H1 (cell line): ENCODE data around the gene GALNT18. TPM values are rescaled to one million over a fixed set of nuclear protein-coding genes. Genes with fewer than 3 reads are reported as not detected.

ENCODE experiments used
- CTCF ChIA-PET: fragments of 300-600 bp; sonication (Branson Sonifier 250); formaldehyde crosslinking; loops from one replicate; lab custom pipeline; 2021; ENCODE audit not compliant: partially characterized antibody; lab: Charles Lee
- POLR2A ChIA-PET: fragments of 300-600 bp; sonication (Branson Sonifier 250); formaldehyde crosslinking; loops from one replicate; lab custom pipeline; 2021; ENCODE audit warnings: inconsistent platforms; ENCODE audit not compliant: partially characterized antibody; lab: Charles Lee
- DNase-seq, 2 experiments: peaks; one replicate each; pipeline versions ENCODE4 v3.0.0 to v3.0.0-alpha.2; 2010 to 2022; ENCODE audit warnings: low spot score in 2 of 2, low read depth in 1 of 2, mixed read lengths in 1 of 2
- FAIRE-seq: peaks from 2 replicates; lab custom pipeline; 2011; peaks lifted over from hg19 to GRCh38; lab: Jason Lieb, UNC
- H2AFZ ChIP-seq: 2 replicates; pipeline ENCODE4 v1.8.1; 2012; ENCODE audit warnings: low read length, inconsistent platforms
- H2AK5ac ChIP-seq: 2 replicates; pipeline ENCODE4 v1.6.1; 2013; ENCODE audit warnings: low read depth, low read length
- H2BK120ac ChIP-seq: replicated peaks from 2 replicates; pipeline ENCODE3; 2013; ENCODE audit warnings: low read depth, low read length, inconsistent platforms
- H2BK12ac ChIP-seq: 2 replicates; pipeline ENCODE4 v1.6.1; 2013; ENCODE audit warnings: low read depth, low read length
- H2BK15ac ChIP-seq: 2 replicates; pipeline ENCODE4 v1.6.1; 2013; ENCODE audit warnings: low read length
- H2BK20ac ChIP-seq: 2 replicates; pipeline ENCODE4 v1.6.1; 2013; ENCODE audit warnings: low read length
- H2BK5ac ChIP-seq: 2 replicates; pipeline ENCODE4 v1.6.1; 2013; ENCODE audit warnings: low read depth, low read length
- H3K14ac ChIP-seq: 2 replicates; pipeline ENCODE4 v1.6.1; 2013; ENCODE audit warnings: inconsistent platforms; ENCODE audit not compliant: insufficient read length
- H3K18ac ChIP-seq: 2 replicates; pipeline ENCODE4 v1.6.1; 2013; ENCODE audit warnings: low read length; ENCODE audit errors: extremely low read depth
- H3K23ac ChIP-seq: 2 replicates; pipeline ENCODE4 v1.6.1; 2013; ENCODE audit warnings: inconsistent platforms; ENCODE audit not compliant: insufficient read length
- H3K23me2 ChIP-seq: 2 replicates; pipeline ENCODE4 v1.6.1; 2013; ENCODE audit warnings: low read depth, low read length
- H3K27ac ChIP-seq: 2 replicates; pipeline ENCODE4 v1.6.1; 2011; ENCODE audit warnings: low read depth, low read length, inconsistent platforms
- H3K27me3 ChIP-seq, 4 experiments: replicated peaks in 1 of 4; 1 replicate in 1 of 4; 2 replicates in 3 of 4; pipeline versions ENCODE4 v1.6.1 to v1.8.1; 2011 to 2013; ENCODE audit warnings: low read length in 3 of 4, mild to moderate bottlenecking in 3 of 4, inconsistent platforms in 2 of 4, mixed read lengths in 2 of 4, moderate library complexity in 1 of 4; ENCODE audit not compliant: control insufficient read depth in 3 of 4, insufficient read depth in 3 of 4; ENCODE audit errors: extremely low read depth in 1 of 4
- H3K36me3 ChIP-seq, 4 experiments: 2 replicates each; pipeline versions ENCODE4 v1.6.1 to v1.8.1; 2011 to 2013; ENCODE audit warnings: mild to moderate bottlenecking in 4 of 4, low read length in 3 of 4, moderate library complexity in 2 of 4, control low read depth in 1 of 4, inconsistent platforms in 1 of 4; ENCODE audit not compliant: insufficient read depth in 4 of 4, control insufficient read depth in 2 of 4
- H3K4ac ChIP-seq: replicated peaks from 2 replicates; pipeline ENCODE3; 2013; ENCODE audit warnings: low read length, low read depth, mixed read lengths, inconsistent platforms; ENCODE audit not compliant: insufficient read length
- H3K4me1 ChIP-seq, 4 experiments: replicated peaks in 1 of 4; 1 replicate in 1 of 4; 2 replicates in 3 of 4; pipeline versions ENCODE4 v1.6.1 to v1.8.1; 2011 to 2013; ENCODE audit warnings: low read length in 3 of 4, inconsistent platforms in 2 of 4, mixed read lengths in 1 of 4; ENCODE audit not compliant: insufficient read depth in 4 of 4, control insufficient read depth in 3 of 4
- H3K4me2 ChIP-seq, 2 experiments: 2 replicates each; pipeline versions ENCODE4 v1.6.1 to v1.8.1; 2011 to 2013; ENCODE audit warnings: low read depth in 2 of 2, low read length in 2 of 2, control low read depth in 1 of 2, inconsistent platforms in 1 of 2, mild to moderate bottlenecking in 1 of 2; ENCODE audit not compliant: insufficient read depth in 1 of 2
- H3K4me3 ChIP-seq, 4 experiments: fragments of 200-600, 300-600 bp in 1 of 4; sonication (generic), shearing (Covaris generic), sonication (Bioruptor Twin) in 1 of 4; 2 replicates each; pipeline versions ENCODE4 v1.5.1 to v1.8.1; 2011 to 2016; ENCODE audit warnings: low read length in 4 of 4, low read depth in 3 of 4, control low read depth in 2 of 4, inconsistent platforms in 2 of 4, mild to moderate bottlenecking in 2 of 4, mixed read lengths in 1 of 4, moderate library complexity in 1 of 4; ENCODE audit not compliant: insufficient read depth in 2 of 4; ENCODE audit errors: extremely low read depth in 1 of 4
- H3K56ac ChIP-seq: replicated peaks from 2 replicates; pipeline ENCODE3; 2013; ENCODE audit warnings: low read depth, mild to moderate bottlenecking, mixed read lengths, low read length, inconsistent platforms; ENCODE audit not compliant: insufficient read length
- H3K79me1 ChIP-seq: 2 replicates; pipeline ENCODE4 v1.6.1; 2013; ENCODE audit warnings: low read depth, low read length, control low read depth
- H3K79me2 ChIP-seq, 2 experiments: 2 replicates each; pipeline versions ENCODE4 v1.6.1 to v1.8.1; 2012 to 2013; ENCODE audit warnings: low read length in 2 of 2, mild to moderate bottlenecking in 2 of 2, inconsistent platforms in 1 of 2; ENCODE audit not compliant: insufficient read depth in 2 of 2, control insufficient read depth in 1 of 2
- H3K9ac ChIP-seq, 4 experiments: replicated peaks in 1 of 4; 1 replicate in 1 of 4; 2 replicates in 3 of 4; pipeline versions ENCODE4 v1.6.1 to v1.8.1; 2011 to 2013; ENCODE audit warnings: low read depth in 3 of 4, low read length in 3 of 4, control low read depth in 2 of 4, mild to moderate bottlenecking in 2 of 4, moderate library complexity in 2 of 4, inconsistent platforms in 1 of 4; ENCODE audit errors: extremely low read depth in 1 of 4
- H3K9me3 ChIP-seq, 2 experiments: 2 replicates each; pipeline versions ENCODE4 v1.6.1 to v1.8.1; 2012 to 2013; ENCODE audit warnings: mild to moderate bottlenecking in 2 of 2, moderate library complexity in 2 of 2, control low read depth in 1 of 2, inconsistent platforms in 1 of 2, low read depth in 1 of 2, low read length in 1 of 2, mixed read lengths in 1 of 2; ENCODE audit not compliant: insufficient read depth in 2 of 2
- H4K20me1 ChIP-seq, 2 experiments: replicated peaks in 1 of 2; 2 replicates each; pipeline versions ENCODE3 to v1.8.1; 2011 to 2013; ENCODE audit warnings: inconsistent platforms in 2 of 2, low read length in 2 of 2, mild to moderate bottlenecking in 1 of 2; ENCODE audit not compliant: insufficient read depth in 2 of 2, control insufficient read depth in 1 of 2
- H4K5ac ChIP-seq: 2 replicates; pipeline ENCODE4 v1.6.1; 2013; ENCODE audit warnings: low read length, low read depth, mixed read lengths, inconsistent platforms; ENCODE audit not compliant: insufficient read length
- H4K8ac ChIP-seq: 2 replicates; pipeline ENCODE4 v1.8.0; 2013; ENCODE audit warnings: mild to moderate bottlenecking, moderate library complexity, low read length, inconsistent platforms; ENCODE audit not compliant: insufficient read depth; ENCODE audit errors: extremely low read depth
- H4K91ac ChIP-seq: replicated peaks from 2 replicates; pipeline ENCODE3; 2013; ENCODE audit warnings: low read length, mixed read lengths, inconsistent platforms; ENCODE audit not compliant: insufficient read length
- BCL11A ChIP-seq, 2 experiments: IDR thresholded peaks; one replicate each; pipeline ENCODE4 v1.6.1; 2011; ENCODE audit warnings: low read depth in 2 of 2, low read length in 2 of 2, mild to moderate bottlenecking in 2 of 2
- CHD1 ChIP-seq: IDR thresholded peaks from 2 replicates; pipeline ENCODE4 v1.6.1; 2012; ENCODE audit warnings: low read depth, low read length, improper control_type of control experiment
- NRF1 ChIP-seq: IDR thresholded peaks from 2 replicates; pipeline ENCODE4 v1.6.1; 2011; ENCODE audit warnings: mild to moderate bottlenecking, low read depth, low read length, improper control_type of control experiment
- SIX5 ChIP-seq: IDR thresholded peaks from 2 replicates; pipeline ENCODE4 v1.6.1; 2011; ENCODE audit warnings: mild to moderate bottlenecking, low read depth, low read length
- SUZ12 ChIP-seq: fragments of 200-600 bp; sonication (generic); IDR thresholded peaks from 2 replicates; pipeline ENCODE4 v1.6.1; 2012; ENCODE audit warnings: mild to moderate bottlenecking, inconsistent platforms, low read length, moderate library complexity, mixed read lengths
- TAF7 ChIP-seq: optimal IDR thresholded peaks from 2 replicates; pipeline ENCODE3; 2011; ENCODE audit warnings: low read depth, mild to moderate bottlenecking, inconsistent platforms, low read length, moderate library complexity, borderline replicate concordance
- WGBS, 2 experiments: shearing (Covaris generic) in 1 of 2; methylation state at CpG; one replicate each; pipeline versions ENCODE4 v1.1.6 to v1.1.7; 2013 to 2015; ENCODE audit warnings: low lambda C conversion rate in 2 of 2, mixed read lengths in 2 of 2, inconsistent platforms in 1 of 2, low coverage in 1 of 2, missing lambda C conversion rate in 1 of 2; ENCODE audit not compliant: insufficient replicate concordance in 2 of 2, insufficient coverage in 1 of 2, insufficient read length in 1 of 2; ENCODE audit errors: extremely low coverage in 1 of 2, missing lambda C conversion rate in 1 of 2; 5-methylcytosine and 5-hydroxymethylcytosine counted together
- polyA plus RNA-seq, 7 experiments: library from polyadenylated mRNA; depleted of rRNA in 3 of 7; stranded (reverse) in 5 of 7; unstranded in 2 of 7; fragments of >200 nt in 5 of 7; fragments of 200-250 nt in 2 of 7; gene quantifications; 1 replicate in 5 of 7; 2 replicates in 1 of 7; 4 replicates in 1 of 7; pipeline versions ENCODE4 v1.2.1 to v1.2.3, GENCODE V29; 2011 to 2013; ENCODE audit warnings: missing spikeins in 2 of 7, mixed read lengths in 2 of 7
- total RNA-seq: library from RNA; stranded (reverse); fragmentation: NEBNext Ultra II Directional; extraction: Animal tissue kit (Norgen Biotek cat#: 25700); gene quantifications from 2 replicates; pipeline ENCODE4 v1.2.1, GENCODE V29; 2021
- TF ChIP-seq, protein P1 (sequence below): IDR thresholded peaks from 2 replicates; pipeline ENCODE4 v1.6.1; 2011; ENCODE audit warnings: low read length, improper control_type of control experiment

Gene GALNT18
- total and polyA plus RNA-seq, 2 of the 8 experiments (the other 6 are each of a cell fraction or from before 2014, with no cell fraction given) = 6.0 to 9.4 TPM

DNA sequence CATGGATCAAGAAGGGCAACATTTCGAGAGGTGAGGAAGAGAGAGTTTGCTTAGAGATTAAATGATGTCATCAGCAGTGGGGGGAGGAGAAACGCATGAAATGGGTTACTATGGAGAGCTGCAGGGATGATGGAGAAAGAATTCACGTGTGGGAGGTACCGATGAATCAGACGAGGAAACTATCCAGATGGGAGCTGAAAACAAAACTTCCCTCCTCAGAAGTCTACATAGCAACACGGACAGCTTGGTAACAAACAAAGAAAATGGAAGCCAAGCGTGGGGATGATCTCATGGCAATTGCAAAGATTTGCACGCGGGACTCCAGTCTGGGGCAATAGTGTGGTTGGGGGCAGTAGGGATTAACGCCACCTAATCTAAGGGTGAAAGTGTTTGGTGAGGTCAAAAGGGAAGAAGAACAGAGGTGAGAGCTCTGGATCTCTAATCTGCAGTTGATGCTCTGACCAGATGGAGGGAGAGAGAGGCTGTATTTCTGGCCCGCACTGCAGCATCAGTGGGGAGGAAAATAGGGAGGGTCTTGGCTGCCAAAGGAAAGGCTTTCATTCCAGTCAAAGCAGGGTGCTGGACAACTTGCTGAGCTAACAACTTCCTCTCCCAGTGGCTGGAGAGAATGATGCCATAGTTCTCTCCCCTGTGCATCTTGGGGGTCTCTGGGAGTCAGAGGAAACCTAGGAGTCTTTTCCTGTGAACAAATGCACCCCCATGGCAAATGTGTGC lies 225.3 kb downstream of the GALNT18 start:
- Histone ChIP-seq H2AK5ac (no peak overlapping the region), H3K14ac (no peak overlapping the region), H3K4me1 (no peaks in the 10 kb centered on the region), H3K4ac (no peak overlapping the region), H3K23me2 (no peaks in the 10 kb centered on the region), H3K9me3 (no peaks in the 10 kb centered on the region), H3K36me3 (no peaks in the 10 kb centered on the region), H4K5ac (no peak overlapping the region), H3K56ac (no peak overlapping the region), H4K20me1 (no peaks in the 10 kb centered on the region), H3K23ac (no peak overlapping the region), H2BK120ac (no peak overlapping the region), H3K4me3 (no peak overlapping the region), H3K27ac (no peak overlapping the region), H3K4me2 (no peak overlapping the region), H2BK5ac (no peak overlapping the region), H2BK12ac (no peak overlapping the region), H3K9ac (no peak overlapping the region), H2BK15ac (no peak overlapping the region), H4K91ac (no peak overlapping the region), H3K27me3 (no peaks in the 10 kb centered on the region; a peak in 1 of 7 replicates), H2BK20ac (no peak overlapping the region), H4K8ac (no peak overlapping the region), H3K18ac (no peak overlapping the region), H3K79me1 (no peaks in the 10 kb centered on the region)
- DNase-seq (no peak), FAIRE-seq (no peak)
- ChIA-PET POLR2A (no interaction called here), CTCF (interaction anchor here (1.2 to 1.6 kb wide), 2 partner anchors 10 to 391 kb away, joined by 3 read pairs; no protein-coding TSS in a partner anchor)
- 72% methylated on average over 11 of the region's 11 CpGs; no CpG with 5 or more reads in 1 of the 2 experiments for WGBS, 2 experiments
- TF ChIP-seq TAF7 = no peak
- no peak for TF ChIP-seq SIX5
- no peak for TF ChIP-seq BCL11A (IDR thresholded peaks at IDR 0.05; ENCODE audit: low read depth in 2 of 2, low read length in 2 of 2)
- TF ChIP-seq NRF1 = no peak
- no peak for TF ChIP-seq SUZ12
- TF ChIP-seq, protein P1, sequence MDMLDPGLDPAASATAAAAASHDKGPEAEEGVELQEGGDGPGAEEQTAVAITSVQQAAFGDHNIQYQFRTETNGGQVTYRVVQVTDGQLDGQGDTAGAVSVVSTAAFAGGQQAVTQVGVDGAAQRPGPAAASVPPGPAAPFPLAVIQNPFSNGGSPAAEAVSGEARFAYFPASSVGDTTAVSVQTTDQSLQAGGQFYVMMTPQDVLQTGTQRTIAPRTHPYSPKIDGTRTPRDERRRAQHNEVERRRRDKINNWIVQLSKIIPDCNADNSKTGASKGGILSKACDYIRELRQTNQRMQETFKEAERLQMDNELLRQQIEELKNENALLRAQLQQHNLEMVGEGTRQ = no peak
- no peak for TF ChIP-seq CHD1
- TF ChIP-seq, all 59 proteins: peak for 0
- H3K79me2 ChIP-seq = no peaks in the 10 kb centered on the region
- no peak overlapping the region for H2AFZ ChIP-seq
